Transverse colon (tissue), 4 donors: ENCODE results near the gene MAGI1.

Experiments used
- EP300 ChIP-seq: sonication (generic); formaldehyde crosslinking; IDR thresholded peaks from one replicate; pipeline ENCODE4 v1.6.1; 2017; ENCODE audit warnings: antibody characterized with exemption, low read depth
- POLR2A ChIP-seq: fragments of 450-650 bp; IDR thresholded peaks from one replicate; pipeline ENCODE4 v1.6.1; 2016; ENCODE audit warnings: antibody characterized with exemption, mild to moderate bottlenecking, moderate library complexity
- POLR2AphosphoS5 ChIP-seq, 3 donors: sonication (generic); formaldehyde crosslinking; IDR thresholded peaks; one replicate each; pipeline ENCODE4 v1.6.1; 2016; ENCODE audit warnings: antibody characterized with exemption in 3 of 3
- TF ChIP-seq, protein P1 (sequence below), 5 experiments: fragments of 200-600 bp in 3 of 5; fragments of 450-650 bp in 2 of 5; sonication (generic) in 3 of 5; IDR thresholded peaks; 1 replicate in 2 of 5; 2 replicates in 3 of 5; pipeline ENCODE4 v1.5.1; 2016 to 2017; ENCODE audit warnings: antibody characterized with exemption in 5 of 5, inconsistent platforms in 3 of 5, mild to moderate bottlenecking in 2 of 5, moderate library complexity in 1 of 5

- TF ChIP-seq, protein P1, sequence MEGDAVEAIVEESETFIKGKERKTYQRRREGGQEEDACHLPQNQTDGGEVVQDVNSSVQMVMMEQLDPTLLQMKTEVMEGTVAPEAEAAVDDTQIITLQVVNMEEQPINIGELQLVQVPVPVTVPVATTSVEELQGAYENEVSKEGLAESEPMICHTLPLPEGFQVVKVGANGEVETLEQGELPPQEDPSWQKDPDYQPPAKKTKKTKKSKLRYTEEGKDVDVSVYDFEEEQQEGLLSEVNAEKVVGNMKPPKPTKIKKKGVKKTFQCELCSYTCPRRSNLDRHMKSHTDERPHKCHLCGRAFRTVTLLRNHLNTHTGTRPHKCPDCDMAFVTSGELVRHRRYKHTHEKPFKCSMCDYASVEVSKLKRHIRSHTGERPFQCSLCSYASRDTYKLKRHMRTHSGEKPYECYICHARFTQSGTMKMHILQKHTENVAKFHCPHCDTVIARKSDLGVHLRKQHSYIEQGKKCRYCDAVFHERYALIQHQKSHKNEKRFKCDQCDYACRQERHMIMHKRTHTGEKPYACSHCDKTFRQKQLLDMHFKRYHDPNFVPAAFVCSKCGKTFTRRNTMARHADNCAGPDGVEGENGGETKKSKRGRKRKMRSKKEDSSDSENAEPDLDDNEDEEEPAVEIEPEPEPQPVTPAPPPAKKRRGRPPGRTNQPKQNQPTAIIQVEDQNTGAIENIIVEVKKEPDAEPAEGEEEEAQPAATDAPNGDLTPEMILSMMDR (IDR thresholded peaks at IDR 0.05) = no peak
- no peak for TF ChIP-seq EP300
- TF ChIP-seq POLR2A = no peak
- TF ChIP-seq POLR2AphosphoS5 (IDR thresholded peaks at IDR 0.05) = no peak
Observed at GRCh38 chr3:65558826-65559225, 479.9 kb downstream of the MAGI1 start.
